Panc1 (cell line): ENCODE measurements around the gene CUL5. TPM values are rescaled to one million over a fixed set of nuclear protein-coding genes. Genes with fewer than 3 reads are reported as not detected.

Source experiments
- ATAC-seq: fragments of 200-7000 bp; cut with Tn5 transposase; 2 replicates; pipeline ENCODE4 v1.9.1; 2020; ENCODE audit warnings: mild to moderate bottlenecking, moderate library complexity
- BruUV-seq: library from RNA; stranded (reverse); fragments of 400-500 nt; replicated peaks from 2 replicates; lab custom pipeline; 2021; lab: Mats Ljungman, UMichigan
- CTCF ChIA-PET: fragments of 300-600 bp; sonication (Branson Sonifier 250); formaldehyde crosslinking; loops from one replicate; lab custom pipeline; 2022; ENCODE audit warnings: antibody characterized with exemption; lab: Charles Lee
- POLR2A ChIA-PET: fragments of 300-600 bp; sonication (Branson Sonifier 250); formaldehyde crosslinking; loops from one replicate; lab custom pipeline; 2022; ENCODE audit warnings: antibody characterized with exemption; lab: Charles Lee
- DNase-seq: peaks from one replicate; pipeline ENCODE4 v3.0.0-alpha.2; 2010; ENCODE audit warnings: low read depth, low spot score
- H3K27ac ChIP-seq: 2 replicates; pipeline ENCODE4 v1.5.1; 2011; ENCODE audit warnings: mild to moderate bottlenecking, low read length, inconsistent platforms
- H3K27me3 ChIP-seq: fragments of 200-500 bp; sonication (Bioruptor generic); 2 replicates; pipeline ENCODE4 v1.6.0; 2014; ENCODE audit warnings: low read length, inconsistent platforms; ENCODE audit not compliant: control insufficient read depth, insufficient read depth
- H3K36me3 ChIP-seq: fragments of 200-500 bp; sonication (Bioruptor generic); 2 replicates; pipeline ENCODE4 v1.5.1; 2014; ENCODE audit warnings: inconsistent platforms, mild to moderate bottlenecking, low read length, moderate library complexity; ENCODE audit not compliant: control insufficient read depth, insufficient read depth
- H3K4me1 ChIP-seq: 2 replicates; pipeline ENCODE4 v1.5.1; 2011; ENCODE audit warnings: inconsistent platforms, mild to moderate bottlenecking, low read length, moderate library complexity; ENCODE audit not compliant: control insufficient read depth, insufficient read depth
- H3K4me3 ChIP-seq, 2 experiments: 2 replicates each; pipeline ENCODE4 v1.5.1; 2011 to 2012; ENCODE audit warnings: low read depth in 2 of 2, low read length in 2 of 2, mild to moderate bottlenecking in 2 of 2, inconsistent platforms in 1 of 2, moderate library complexity in 1 of 2
- H3K9me3 ChIP-seq: fragments of 200-500 bp; sonication (Bioruptor generic); 2 replicates; pipeline ENCODE4 v1.5.1; 2014; ENCODE audit warnings: low read depth, mild to moderate bottlenecking, inconsistent platforms, low read length, moderate library complexity; ENCODE audit not compliant: control insufficient read depth, insufficient read depth
- POLR2AphosphoS5 ChIP-seq: IDR thresholded peaks from 2 replicates; pipeline ENCODE4 v1.6.1; 2012; ENCODE audit warnings: mild to moderate bottlenecking, low read depth, low read length, moderate library complexity
- SIN3A ChIP-seq: IDR thresholded peaks from 2 replicates; pipeline ENCODE4 v1.6.1; 2012; ENCODE audit warnings: low read depth, mild to moderate bottlenecking, low read length, moderate library complexity, borderline replicate concordance; ENCODE audit not compliant: insufficient read depth
- TCF7L2 ChIP-seq: IDR thresholded peaks from 2 replicates; pipeline ENCODE4 v1.6.1; 2011; ENCODE audit warnings: mild to moderate bottlenecking, low read depth, low read length, inconsistent platforms
- in situ Hi-C: cut with HindIII; loops from 2 replicates; pipeline ENCODE4 v1.10.0; 2016; ENCODE audit warnings: low sequenced_read_pairs, low pct_unique_long_range_greater_than_20kb
- intact Hi-C: fragments of 100-400 bp; cut with micrococcal nuclease; formaldehyde crosslinking; loops from one replicate; pipeline ENCODE4 v1.10.0; 2022; ENCODE audit not compliant: unreplicated experiment
- total RNA-seq: library from RNA; stranded (reverse); gene quantifications from one replicate; pipeline ENCODE4 v1.2.1, GENCODE V29; 2021; ENCODE audit not compliant: unreplicated experiment
- TF ChIP-seq, protein P1 (sequence below): fragments of 450-650 bp; IDR thresholded peaks from 2 replicates; pipeline ENCODE4 v1.5.1; 2017; ENCODE audit warnings: mild to moderate bottlenecking
- TF ChIP-seq, protein P2 (sequence below), 2 experiments: IDR thresholded peaks; 2 replicates each; pipeline ENCODE4 v1.6.1; 2011 to 2012; ENCODE audit warnings: low read depth in 2 of 2, control low read depth in 1 of 2, low read length in 1 of 2, mild to moderate bottlenecking in 1 of 2, moderate library complexity in 1 of 2; ENCODE audit not compliant: insufficient read depth in 1 of 2

CUL5 gene
- total RNA-seq, 1 experiment from 2014 or later: 56.5 TPM

DNA sequence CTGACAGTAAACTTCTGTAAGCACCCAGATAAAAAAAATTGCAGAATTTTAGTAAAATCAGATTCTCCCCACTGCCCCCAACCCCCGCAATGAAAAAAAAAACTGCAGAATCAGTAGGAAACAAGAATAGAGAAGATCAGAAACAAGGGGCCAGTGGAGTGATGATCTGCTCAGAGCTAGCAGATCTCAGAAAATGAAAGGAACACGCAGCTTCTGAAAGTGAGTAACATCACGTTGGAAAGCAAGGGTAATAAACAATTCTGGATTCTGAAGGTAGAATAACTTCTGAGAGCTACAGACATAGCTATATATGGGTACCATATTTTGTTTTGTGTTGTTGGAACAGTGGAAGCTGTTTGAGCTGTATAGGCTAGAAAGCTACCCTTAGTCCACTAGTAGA is 135.9 kb downstream of the CUL5 start:
- DNase-seq: no peak
- POLR2A ChIA-PET: no interaction called here

DNA sequence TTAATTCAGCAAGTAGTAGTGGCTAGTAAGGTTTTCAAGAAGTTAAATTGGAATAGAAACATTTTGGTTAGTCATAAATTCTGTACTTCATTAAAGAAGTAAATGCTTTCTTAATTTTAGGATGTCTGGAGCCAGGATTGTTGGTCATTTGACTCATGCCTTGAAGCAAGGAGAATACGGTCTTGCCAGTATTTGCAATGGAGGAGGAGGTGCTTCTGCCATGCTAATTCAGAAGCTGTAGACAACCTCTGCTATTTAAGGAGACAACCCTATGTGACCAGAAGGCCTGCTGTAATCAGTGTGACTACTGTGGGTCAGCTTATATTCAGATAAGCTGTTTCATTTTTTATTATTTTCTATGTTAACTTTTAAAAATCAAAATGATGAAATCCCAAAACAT is 138.5 kb downstream of the CUL5 start:
- in situ Hi-C loops: no loop called here
- no TSS peak for BruUV-seq
- POLR2A ChIA-PET: interaction anchor here (0.6 kb wide), 1 partner anchor 20 kb away, joined by 8 read pairs; no protein-coding TSS in a partner anchor
- CTCF ChIA-PET: no interaction called here
- ATAC-seq (no peak), DNase-seq (no peak)
- TF ChIP-seq, protein P1, sequence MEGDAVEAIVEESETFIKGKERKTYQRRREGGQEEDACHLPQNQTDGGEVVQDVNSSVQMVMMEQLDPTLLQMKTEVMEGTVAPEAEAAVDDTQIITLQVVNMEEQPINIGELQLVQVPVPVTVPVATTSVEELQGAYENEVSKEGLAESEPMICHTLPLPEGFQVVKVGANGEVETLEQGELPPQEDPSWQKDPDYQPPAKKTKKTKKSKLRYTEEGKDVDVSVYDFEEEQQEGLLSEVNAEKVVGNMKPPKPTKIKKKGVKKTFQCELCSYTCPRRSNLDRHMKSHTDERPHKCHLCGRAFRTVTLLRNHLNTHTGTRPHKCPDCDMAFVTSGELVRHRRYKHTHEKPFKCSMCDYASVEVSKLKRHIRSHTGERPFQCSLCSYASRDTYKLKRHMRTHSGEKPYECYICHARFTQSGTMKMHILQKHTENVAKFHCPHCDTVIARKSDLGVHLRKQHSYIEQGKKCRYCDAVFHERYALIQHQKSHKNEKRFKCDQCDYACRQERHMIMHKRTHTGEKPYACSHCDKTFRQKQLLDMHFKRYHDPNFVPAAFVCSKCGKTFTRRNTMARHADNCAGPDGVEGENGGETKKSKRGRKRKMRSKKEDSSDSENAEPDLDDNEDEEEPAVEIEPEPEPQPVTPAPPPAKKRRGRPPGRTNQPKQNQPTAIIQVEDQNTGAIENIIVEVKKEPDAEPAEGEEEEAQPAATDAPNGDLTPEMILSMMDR: no peak
- TF ChIP-seq POLR2AphosphoS5: no peak
- no peak for TF ChIP-seq TCF7L2
- TF ChIP-seq, protein P2, sequence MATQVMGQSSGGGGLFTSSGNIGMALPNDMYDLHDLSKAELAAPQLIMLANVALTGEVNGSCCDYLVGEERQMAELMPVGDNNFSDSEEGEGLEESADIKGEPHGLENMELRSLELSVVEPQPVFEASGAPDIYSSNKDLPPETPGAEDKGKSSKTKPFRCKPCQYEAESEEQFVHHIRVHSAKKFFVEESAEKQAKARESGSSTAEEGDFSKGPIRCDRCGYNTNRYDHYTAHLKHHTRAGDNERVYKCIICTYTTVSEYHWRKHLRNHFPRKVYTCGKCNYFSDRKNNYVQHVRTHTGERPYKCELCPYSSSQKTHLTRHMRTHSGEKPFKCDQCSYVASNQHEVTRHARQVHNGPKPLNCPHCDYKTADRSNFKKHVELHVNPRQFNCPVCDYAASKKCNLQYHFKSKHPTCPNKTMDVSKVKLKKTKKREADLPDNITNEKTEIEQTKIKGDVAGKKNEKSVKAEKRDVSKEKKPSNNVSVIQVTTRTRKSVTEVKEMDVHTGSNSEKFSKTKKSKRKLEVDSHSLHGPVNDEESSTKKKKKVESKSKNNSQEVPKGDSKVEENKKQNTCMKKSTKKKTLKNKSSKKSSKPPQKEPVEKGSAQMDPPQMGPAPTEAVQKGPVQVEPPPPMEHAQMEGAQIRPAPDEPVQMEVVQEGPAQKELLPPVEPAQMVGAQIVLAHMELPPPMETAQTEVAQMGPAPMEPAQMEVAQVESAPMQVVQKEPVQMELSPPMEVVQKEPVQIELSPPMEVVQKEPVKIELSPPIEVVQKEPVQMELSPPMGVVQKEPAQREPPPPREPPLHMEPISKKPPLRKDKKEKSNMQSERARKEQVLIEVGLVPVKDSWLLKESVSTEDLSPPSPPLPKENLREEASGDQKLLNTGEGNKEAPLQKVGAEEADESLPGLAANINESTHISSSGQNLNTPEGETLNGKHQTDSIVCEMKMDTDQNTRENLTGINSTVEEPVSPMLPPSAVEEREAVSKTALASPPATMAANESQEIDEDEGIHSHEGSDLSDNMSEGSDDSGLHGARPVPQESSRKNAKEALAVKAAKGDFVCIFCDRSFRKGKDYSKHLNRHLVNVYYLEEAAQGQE (IDR thresholded peaks at IDR 0.05; ENCODE audit: insufficient read depth in 1 of 2, low read depth in 2 of 2, low read length in 1 of 2): no peak
- TF ChIP-seq SIN3A: no peak
- no peak overlapping the region for H3K4me3 ChIP-seq
- no peaks in the 10 kb centered on the region for H3K9me3 ChIP-seq
- intact Hi-C loops: no loop called here
- no peak overlapping the region for H3K27ac ChIP-seq
- peaks cover 53% of the 10 kb centered on the region for H3K36me3 ChIP-seq
- no peaks in the 10 kb centered on the region for H3K27me3 ChIP-seq
- H3K4me1 ChIP-seq: no peaks in the 10 kb centered on the region

More for the DNA sequence above, 135.9 kb downstream of the CUL5 start:
- TF ChIP-seq, protein P2 (IDR thresholded peaks at IDR 0.05; ENCODE audit: insufficient read depth in 1 of 2, low read depth in 2 of 2, low read length in 1 of 2): no peak
- no peak for TF ChIP-seq POLR2AphosphoS5
- no peak for TF ChIP-seq TCF7L2
- TF ChIP-seq SIN3A: no peak
- TF ChIP-seq, protein P1: no peak
- Histone ChIP-seq H3K4me3 (no peak overlapping the region), H3K36me3 (peaks cover 51% of the 10 kb centered on the region), H3K4me1 (no peaks in the 10 kb centered on the region), H3K27ac (no peak overlapping the region), H3K9me3 (no peaks in the 10 kb centered on the region), H3K27me3 (no peaks in the 10 kb centered on the region)
- ATAC-seq: no peak
- in situ Hi-C loops: no loop called here
- CTCF ChIA-PET: no interaction called here
- no TSS peak for BruUV-seq
- intact Hi-C loops: no loop called here
